ENCODE results near the gene CDH13.

CDH13 gene

DNA sequence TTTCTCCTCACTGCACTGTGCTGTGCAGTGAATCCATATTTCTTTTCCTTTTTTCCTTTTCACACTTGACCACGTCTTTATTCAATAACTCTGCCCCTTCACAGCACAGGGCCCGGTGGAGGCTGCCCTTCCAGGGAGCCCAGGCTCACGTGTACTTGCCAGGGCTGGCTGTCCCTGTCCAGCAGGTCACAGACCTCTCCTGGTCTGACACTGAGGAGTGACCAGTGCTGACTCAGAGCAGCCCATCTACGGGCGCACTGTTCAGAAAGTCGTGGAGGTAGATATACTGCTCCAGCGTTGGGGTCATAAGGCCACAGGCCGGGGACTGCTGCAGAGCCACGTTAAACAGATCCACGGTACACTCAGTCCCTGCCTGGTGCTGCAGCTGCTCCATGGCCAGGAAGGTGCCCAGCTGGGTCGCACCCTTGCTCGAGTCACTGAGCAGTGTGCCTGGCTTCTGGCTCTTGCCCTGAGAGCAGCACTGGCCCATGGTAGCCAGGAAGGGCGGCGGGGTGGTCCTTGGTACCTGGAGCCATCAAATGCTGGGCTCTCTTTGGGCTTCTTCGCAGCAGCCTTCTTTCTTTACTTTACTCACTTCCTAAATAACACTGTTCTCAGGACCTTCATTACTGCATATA lies 531.7 kb downstream of the CDH13 start:
- ChIA-PET POLR2A (no interaction called here), CTCF (no interaction called here)

GRCh38 chr16:83159049-83159448 lies 532.3 kb downstream of the CDH13 start:
- H3K36me3 ChIP-seq (ENCODE audit: control insufficient read depth in 2 of 2, insufficient read depth in 1 of 2, low read length in 2 of 2), result no peaks in the 10 kb centered on the region
- no peak overlapping the region for H3K27ac ChIP-seq (ENCODE audit: extremely low read depth, low read depth, low read length)
- no peaks in the 10 kb centered on the region for H3K4me1 ChIP-seq (ENCODE audit: control insufficient read depth, insufficient read depth, low read length)
- H3K4me3 ChIP-seq (ENCODE audit: low read depth, low read length), result no peak overlapping the region
- CTCF ChIA-PET, result no interaction called here
- H3K9me3 ChIP-seq (ENCODE audit: control insufficient read depth, insufficient read depth, low read depth, low read length), result no peaks in the 10 kb centered on the region
- TF ChIP-seq YY2 (tag by site-specific recombination; IDR thresholded peaks at IDR 0.05) (no peak), ZNF341 (tag by site-specific recombination; IDR thresholded peaks at IDR 0.05; ENCODE audit: low read depth) (no peak), ZNF354C (tag by site-specific recombination; IDR thresholded peaks at IDR 0.05; ENCODE audit: borderline replicate concordance, low read depth) (no peak), HOXD13 (CRISPR knock-in tag; IDR thresholded peaks at IDR 0.05; ENCODE audit: borderline replicate concordance) (no peak), ZBTB20 (tag by site-specific recombination; IDR thresholded peaks at IDR 0.05) (no peak), ZFP3 (tag by site-specific recombination; IDR thresholded peaks at IDR 0.05; ENCODE audit: low read depth) (no peak), ZNF423 (tag by site-specific recombination; IDR thresholded peaks at IDR 0.05) (no peak), ZNF473 (tag by site-specific recombination; IDR thresholded peaks at IDR 0.05) (no peak), ZNF529 (tag by site-specific recombination; IDR thresholded peaks at IDR 0.05; ENCODE audit: insufficient replicate concordance) (no peak), ZNF140 (tag by site-specific recombination; IDR thresholded peaks at IDR 0.05) (no peak), KLF9 (tag by site-specific recombination; IDR thresholded peaks at IDR 0.05; ENCODE audit: low read depth) (no peak), ZNF670 (tag by site-specific recombination; IDR thresholded peaks at IDR 0.05; ENCODE audit: low read depth) (no peak)
- TF ChIP-seq, protein P1, sequence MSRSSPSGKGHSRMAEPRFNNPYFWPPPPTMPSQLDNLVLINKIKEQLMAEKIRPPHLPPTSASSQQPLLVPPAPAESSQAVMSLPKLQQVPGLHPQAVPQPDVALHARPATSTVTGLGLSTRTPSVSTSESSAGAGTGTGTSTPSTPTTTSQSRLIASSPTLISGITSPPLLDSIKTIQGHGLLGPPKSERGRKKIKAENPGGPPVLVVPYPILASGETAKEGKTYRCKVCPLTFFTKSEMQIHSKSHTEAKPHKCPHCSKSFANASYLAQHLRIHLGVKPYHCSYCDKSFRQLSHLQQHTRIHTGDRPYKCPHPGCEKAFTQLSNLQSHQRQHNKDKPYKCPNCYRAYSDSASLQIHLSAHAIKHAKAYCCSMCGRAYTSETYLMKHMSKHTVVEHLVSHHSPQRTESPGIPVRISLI (tag by site-specific recombination; IDR thresholded peaks at IDR 0.05), result no peak
- POLR2A ChIA-PET, result no interaction called here

More for the DNA sequence above, 531.7 kb downstream of the CDH13 start:
- H3K9me3 ChIP-seq (ENCODE audit: control insufficient read depth, insufficient read depth, low read depth, low read length), result no peaks in the 10 kb centered on the region
- no peak overlapping the region for H3K27ac ChIP-seq (ENCODE audit: extremely low read depth, low read depth, low read length)
- no peak overlapping the region for H3K4me3 ChIP-seq (ENCODE audit: low read depth, low read length)
- no peak for TF ChIP-seq ZEB2 (tag by site-specific recombination; IDR thresholded peaks at IDR 0.05)
- no peak for TF ChIP-seq FEZF1 (tag by site-specific recombination; IDR thresholded peaks at IDR 0.05)
- no peak for TF ChIP-seq WT1 (tag by site-specific recombination; IDR thresholded peaks at IDR 0.05)
- no peak for TF ChIP-seq ZNF549 (tag by site-specific recombination; IDR thresholded peaks at IDR 0.05)
- TF ChIP-seq ZNF791 (tag by site-specific recombination; IDR thresholded peaks at IDR 0.05), result no peak
- TF ChIP-seq ZSCAN23 (tag by site-specific recombination; IDR thresholded peaks at IDR 0.05), result no peak
- no peak for TF ChIP-seq BCL11B (tag by site-specific recombination; IDR thresholded peaks at IDR 0.05; ENCODE audit: low read depth)
- no peak for TF ChIP-seq ZNF280D (tag by site-specific recombination; IDR thresholded peaks at IDR 0.05)
- H3K36me3 ChIP-seq (ENCODE audit: control insufficient read depth in 2 of 2, insufficient read depth in 1 of 2, low read length in 2 of 2), result no peaks in the 10 kb centered on the region
- H3K4me1 ChIP-seq (ENCODE audit: control insufficient read depth, insufficient read depth, low read length), result no peaks in the 10 kb centered on the region

Data from HEK293 (cell line).